K562 (cell line): ENCODE measurements around the gene KCNQ5. TPM values are rescaled to one million over a fixed set of nuclear protein-coding genes. Genes with fewer than 3 reads are reported as not detected.
A peak's percentile ranks its signal among the peaks of the same experiment; 100 is the strongest.

Source experiments
- ATAC-seq: fragments of 200-7000 bp; cut with Tn5 transposase; 3 replicates; pipeline ENCODE4 v1.9.1; 2020; ENCODE audit warnings: moderate library complexity
- BruUV-seq: library from RNA; stranded (reverse); fragments of 400-500 nt; replicated peaks from 2 replicates; lab custom pipeline; 2021; lab: Mats Ljungman, UMichigan
- CTCF ChIA-PET: fragments of 300-600 bp; formaldehyde crosslinking; extraction: SDS; loops from one replicate; lab custom pipeline; 2021; ENCODE audit warnings: low intra/inter-chr PET ratio; lab: Yijun Ruan, JAX
- POLR2A ChIA-PET: fragments of 300-600, 350-650 bp; sonication (Branson Sonifier 250); formaldehyde crosslinking; extraction: SDS; loops from one replicate; lab custom pipeline; 2021; ENCODE audit warnings: antibody characterized with exemption, inconsistent platforms; lab: Yijun Ruan, JAX
- DNase-seq, 4 experiments: peaks; one replicate each; pipeline versions ENCODE4 v3.0.0 to v3.0.0-alpha.2; 2011 to 2018; ENCODE audit warnings: low spot score in 3 of 4, mixed read lengths in 3 of 4; ENCODE audit errors: extremely low read depth in 1 of 4
- FAIRE-seq: peaks from 2 replicates; lab custom pipeline; 2011; peaks lifted over from hg19 to GRCh38; lab: Jason Lieb, UNC
- H2AFZ ChIP-seq: 2 replicates; pipeline ENCODE4 v1.6.0; 2011; ENCODE audit warnings: low read depth, low read length, control low read depth, inconsistent platforms
- H3K27ac ChIP-seq: fragments of 200-600 bp; 3 replicates; pipeline ENCODE4 v1.8.0; 2011; ENCODE audit warnings: low read depth, mild to moderate bottlenecking, control low read depth, inconsistent platforms, low read length, moderate library complexity, mixed read lengths; ENCODE audit errors: extremely low read depth
- H3K27me3 ChIP-seq, 2 experiments: fragments of 300-600 bp in 1 of 2; 2 replicates in 1 of 2; 3 replicates in 1 of 2; pipeline versions ENCODE4 v1.6.0 to v1.8.0; 2011; ENCODE audit warnings: inconsistent platforms in 2 of 2, low read length in 2 of 2, mild to moderate bottlenecking in 1 of 2, mixed read lengths in 1 of 2, moderate library complexity in 1 of 2; ENCODE audit not compliant: control insufficient read depth in 2 of 2, insufficient read depth in 2 of 2
- H3K36me3 ChIP-seq: fragments of 300-600 bp; 3 replicates; pipeline ENCODE4 v1.8.0; 2011; ENCODE audit warnings: mild to moderate bottlenecking, low read length, inconsistent platforms; ENCODE audit not compliant: control insufficient read depth, insufficient read depth
- H3K4me1 ChIP-seq, 2 experiments: fragments of 200-600 bp in 1 of 2; replicated peaks in 1 of 2; 2 replicates in 1 of 2; 3 replicates in 1 of 2; pipeline versions ENCODE4 v1.5.1 to v1.8.0; 2011; ENCODE audit warnings: inconsistent platforms in 2 of 2, low read length in 2 of 2, mild to moderate bottlenecking in 1 of 2, mixed read lengths in 1 of 2, moderate library complexity in 1 of 2; ENCODE audit not compliant: control insufficient read depth in 2 of 2, insufficient read depth in 2 of 2
- H3K4me2 ChIP-seq: 2 replicates; pipeline ENCODE4 v1.6.1; 2011; ENCODE audit warnings: low read length, control low read depth, inconsistent platforms, mixed read lengths; ENCODE audit not compliant: insufficient read depth
- H3K4me3 ChIP-seq: fragments of 200-600 bp; sonication (generic), shearing (Covaris generic); 2 replicates; pipeline ENCODE4 v1.5.1; 2016; ENCODE audit warnings: control low read depth, inconsistent platforms
- H3K79me2 ChIP-seq: fragments of 200-600 bp; 3 replicates; pipeline ENCODE4 v1.8.0; 2011; ENCODE audit warnings: low read length, inconsistent platforms; ENCODE audit not compliant: control insufficient read depth, insufficient read depth
- H3K9ac ChIP-seq, 2 experiments: 2 replicates each; pipeline versions ENCODE4 v1.6.0 to v1.6.1; 2011; ENCODE audit warnings: low read depth in 2 of 2, low read length in 2 of 2, control low read depth in 1 of 2, inconsistent platforms in 1 of 2, mild to moderate bottlenecking in 1 of 2, mixed read lengths in 1 of 2; ENCODE audit not compliant: insufficient read depth in 1 of 2
- H3K9me1 ChIP-seq: one replicate; pipeline ENCODE4 v1.6.0; 2011; ENCODE audit warnings: inconsistent platforms, mild to moderate bottlenecking, low read length, moderate library complexity; ENCODE audit not compliant: control insufficient read depth, insufficient read depth
- H3K9me3 ChIP-seq: replicated peaks from 2 replicates; pipeline ENCODE4 v1.5.1; 2011; ENCODE audit warnings: low read depth, low read length, inconsistent platforms; ENCODE audit not compliant: control insufficient read depth, insufficient read depth
- H4K20me1 ChIP-seq: replicated peaks from 2 replicates; pipeline ENCODE4 v1.6.1; 2011; ENCODE audit warnings: low read length, inconsistent platforms, mixed read lengths; ENCODE audit not compliant: control insufficient read depth, insufficient read depth
- BCL6 ChIP-seq: fragments of 250-450 bp; sonication (Bioruptor Pico); IDR thresholded peaks from 2 replicates; pipeline ENCODE4 v1.4.0; 2020
- HMGXB4 ChIP-seq: sonication (generic); formaldehyde crosslinking; IDR thresholded peaks from 2 replicates; pipeline ENCODE4 v1.8.1; 2023; ENCODE audit warnings: mild to moderate bottlenecking, missing genetic modification reagents
- MEIS2 ChIP-seq: fragments of 450-650 bp; IDR thresholded peaks from 2 replicates; pipeline ENCODE4 v1.6.1; 2014; ENCODE audit warnings: mild to moderate bottlenecking; ENCODE audit not compliant: partially characterized antibody
- WGBS: fragments of 100-300 bp; shearing (Covaris generic); methylation state at CpG from one replicate; pipeline ENCODE4 v1.1.6; 2016; ENCODE audit warnings: low coverage, mixed read lengths; ENCODE audit not compliant: insufficient coverage; ENCODE audit errors: missing lambda C conversion rate; 5-methylcytosine and 5-hydroxymethylcytosine counted together
- in situ Hi-C: fragments of 300-500 bp; cut with MboI; formaldehyde crosslinking; loops from 4 replicates; pipeline ENCODE4 v1.15.0; 2018; ENCODE audit warnings: inconsistent platforms, mixed read lengths
- intact Hi-C: fragments of 100-400 bp; cut with micrococcal nuclease; formaldehyde crosslinking; loops from 2 replicates; pipeline ENCODE4 v1.14.2; 2022
- polyA plus RNA-seq, 8 experiments: library from polyadenylated mRNA; depleted of rRNA in 4 of 8; stranded (reverse) in 5 of 8; unstranded in 3 of 8; fragments of >200 nt; fragmentation: Nextera tagmentation in 2 of 8; fragmentation: Illumina TruSeq in 1 of 8; extraction: Ambion mirVana in 2 of 8; extraction: Trizol in 1 of 8; gene quantifications; 2 replicates each; pipeline versions ENCODE4 v1.2.1 to v1.2.3, GENCODE V29; 2011 to 2014; ENCODE audit warnings: inconsistent platforms in 1 of 8, missing spikeins in 1 of 8
- total RNA-seq, 7 experiments: library from RNA; depleted of rRNA in 6 of 7; stranded (reverse); fragments of >200 nt in 6 of 7; fragmentation: Illumina TruSeq in 2 of 7; extraction: Trizol in 2 of 7; gene quantifications; 2 replicates each; pipeline versions ENCODE4 v1.2.1 to v1.2.3, GENCODE V29; 2011 to 2021; ENCODE audit warnings: low replicate concordance in 1 of 7

KCNQ5 gene
- total and polyA plus RNA-seq, 9 of the 15 experiments (the other 6 are each of a cell fraction or from before 2014, with no cell fraction given): 0.31 to 5.9 (median 2.6) TPM

GRCh38 chr6:72974276-72974675 is 352.4 kb downstream of the KCNQ5 start:
- no peak for FAIRE-seq
- BruUV-seq: no TSS peak
- POLR2A ChIA-PET: no interaction called here

More at GRCh38 chr6:72974276-72974675, 352.4 kb downstream of the KCNQ5 start:
- no peak overlapping the region for H3K4me3 ChIP-seq
- no peak overlapping the region for H3K27ac ChIP-seq
- H3K79me2 ChIP-seq: no peaks in the 10 kb centered on the region
- H3K9me3 ChIP-seq: no peaks in the 10 kb centered on the region
- DNase-seq (no peak), ATAC-seq (no peak)
- H3K4me1 ChIP-seq: no peaks in the 10 kb centered on the region
- TF ChIP-seq HMGXB4 (CRISPR knock-in tag) (no peak), BCL6 (CRISPR knock-in tag) (no peak), MEIS2 (peak; percentile 6)
- no peaks in the 10 kb centered on the region for H4K20me1 ChIP-seq
- CTCF ChIA-PET: no interaction called here
- 17% methylated on average over 2 of the region's 2 CpGs for WGBS
- no peak overlapping the region for H3K9ac ChIP-seq
- H2AFZ ChIP-seq: no peak overlapping the region
- no peaks in the 10 kb centered on the region for H3K9me1 ChIP-seq
- no peaks in the 10 kb centered on the region for H3K36me3 ChIP-seq
- in situ Hi-C loops (no loop called here), intact Hi-C loops (no loop called here)
- H3K27me3 ChIP-seq: no peaks in the 10 kb centered on the region
- H3K4me2 ChIP-seq: no peak overlapping the region
